GM12875 (cell line): Measurements from ENCODE around the gene SRMS.

Experiments
- H3K4me3 ChIP-seq: one replicate; pipeline ENCODE4 v1.5.1; 2011; ENCODE audit warnings: low read depth, low read length, control low read depth
- TF ChIP-seq, protein P1 (sequence below): IDR thresholded peaks from 2 replicates; pipeline ENCODE4 v1.5.1; 2011; ENCODE audit warnings: low read depth, mild to moderate bottlenecking, control low read depth, inconsistent platforms, low read length, moderate library complexity, borderline replicate concordance; ENCODE audit not compliant: insufficient read depth

The SRMS gene, protein sequence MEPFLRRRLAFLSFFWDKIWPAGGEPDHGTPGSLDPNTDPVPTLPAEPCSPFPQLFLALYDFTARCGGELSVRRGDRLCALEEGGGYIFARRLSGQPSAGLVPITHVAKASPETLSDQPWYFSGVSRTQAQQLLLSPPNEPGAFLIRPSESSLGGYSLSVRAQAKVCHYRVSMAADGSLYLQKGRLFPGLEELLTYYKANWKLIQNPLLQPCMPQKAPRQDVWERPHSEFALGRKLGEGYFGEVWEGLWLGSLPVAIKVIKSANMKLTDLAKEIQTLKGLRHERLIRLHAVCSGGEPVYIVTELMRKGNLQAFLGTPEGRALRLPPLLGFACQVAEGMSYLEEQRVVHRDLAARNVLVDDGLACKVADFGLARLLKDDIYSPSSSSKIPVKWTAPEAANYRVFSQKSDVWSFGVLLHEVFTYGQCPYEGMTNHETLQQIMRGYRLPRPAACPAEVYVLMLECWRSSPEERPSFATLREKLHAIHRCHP

DNA sequence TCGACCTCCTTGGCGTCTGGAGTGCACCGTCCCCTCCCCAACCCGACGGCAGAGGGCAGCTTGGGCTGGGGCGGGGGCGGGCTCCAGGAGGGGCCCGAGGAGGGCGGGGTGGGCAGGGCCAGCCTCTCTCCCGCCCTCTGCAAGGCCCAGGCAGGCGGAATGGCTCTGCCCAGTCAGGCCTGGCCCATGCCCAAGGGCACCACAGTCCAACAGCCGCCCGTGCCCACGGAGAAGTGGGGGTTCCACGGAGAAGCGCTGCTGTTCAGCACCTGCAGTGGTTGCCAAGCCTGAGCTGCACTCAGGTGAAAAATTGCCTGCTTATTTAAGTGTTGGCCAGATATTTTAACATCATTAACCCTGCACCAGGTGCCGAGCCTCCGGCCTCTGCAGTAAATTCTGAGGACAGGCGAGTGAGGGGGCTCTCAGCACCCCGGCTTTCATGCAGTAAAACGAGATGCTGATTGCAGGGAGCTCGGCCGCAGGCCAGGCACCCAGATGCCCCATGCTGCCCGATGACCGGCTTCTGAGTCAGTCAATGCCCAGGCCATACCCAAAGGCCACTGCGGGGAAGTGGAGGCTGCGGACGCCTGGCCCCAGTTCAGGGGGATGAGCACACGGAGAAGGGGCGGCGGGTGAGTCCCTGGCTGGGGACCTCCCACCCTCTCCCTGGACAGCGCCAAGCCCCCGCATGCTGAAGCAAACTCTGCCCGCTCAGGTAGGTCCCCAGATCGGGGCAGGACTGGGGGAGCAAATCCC, at the start of gene SRMS:
Gene SRMS, minus strand, starts transcription at position 25 of the 756 bp plus-strand sequence. CDS start 286 bp downstream, outside the sequence.
- TF ChIP-seq, protein P1, sequence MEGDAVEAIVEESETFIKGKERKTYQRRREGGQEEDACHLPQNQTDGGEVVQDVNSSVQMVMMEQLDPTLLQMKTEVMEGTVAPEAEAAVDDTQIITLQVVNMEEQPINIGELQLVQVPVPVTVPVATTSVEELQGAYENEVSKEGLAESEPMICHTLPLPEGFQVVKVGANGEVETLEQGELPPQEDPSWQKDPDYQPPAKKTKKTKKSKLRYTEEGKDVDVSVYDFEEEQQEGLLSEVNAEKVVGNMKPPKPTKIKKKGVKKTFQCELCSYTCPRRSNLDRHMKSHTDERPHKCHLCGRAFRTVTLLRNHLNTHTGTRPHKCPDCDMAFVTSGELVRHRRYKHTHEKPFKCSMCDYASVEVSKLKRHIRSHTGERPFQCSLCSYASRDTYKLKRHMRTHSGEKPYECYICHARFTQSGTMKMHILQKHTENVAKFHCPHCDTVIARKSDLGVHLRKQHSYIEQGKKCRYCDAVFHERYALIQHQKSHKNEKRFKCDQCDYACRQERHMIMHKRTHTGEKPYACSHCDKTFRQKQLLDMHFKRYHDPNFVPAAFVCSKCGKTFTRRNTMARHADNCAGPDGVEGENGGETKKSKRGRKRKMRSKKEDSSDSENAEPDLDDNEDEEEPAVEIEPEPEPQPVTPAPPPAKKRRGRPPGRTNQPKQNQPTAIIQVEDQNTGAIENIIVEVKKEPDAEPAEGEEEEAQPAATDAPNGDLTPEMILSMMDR = no peak
- H3K4me3 ChIP-seq = no peak within 1 kb of the TSS

DNA sequence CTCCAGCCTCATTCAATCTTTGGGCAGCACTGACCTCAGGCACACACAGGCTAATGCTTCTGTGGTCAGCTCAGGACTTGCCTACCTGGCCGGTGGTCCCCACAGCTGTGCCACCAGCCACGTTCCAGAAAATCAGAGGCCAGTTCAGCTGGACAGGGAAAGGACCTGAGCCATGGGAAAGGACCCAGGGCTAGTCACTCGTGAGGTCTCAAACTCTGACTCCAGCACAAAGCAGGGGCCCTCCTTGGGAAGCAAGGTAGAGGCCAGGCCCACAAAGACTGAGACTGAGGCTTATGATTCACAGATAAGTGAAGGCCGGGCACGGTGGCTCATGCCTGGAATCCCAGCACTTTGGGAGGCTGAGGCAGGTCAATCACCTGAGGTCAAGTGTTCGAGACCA, 48.9 kb upstream of the SRMS start:
- TF ChIP-seq, protein P1 = no peak
- H3K4me3 ChIP-seq = no peak overlapping the region

DNA sequence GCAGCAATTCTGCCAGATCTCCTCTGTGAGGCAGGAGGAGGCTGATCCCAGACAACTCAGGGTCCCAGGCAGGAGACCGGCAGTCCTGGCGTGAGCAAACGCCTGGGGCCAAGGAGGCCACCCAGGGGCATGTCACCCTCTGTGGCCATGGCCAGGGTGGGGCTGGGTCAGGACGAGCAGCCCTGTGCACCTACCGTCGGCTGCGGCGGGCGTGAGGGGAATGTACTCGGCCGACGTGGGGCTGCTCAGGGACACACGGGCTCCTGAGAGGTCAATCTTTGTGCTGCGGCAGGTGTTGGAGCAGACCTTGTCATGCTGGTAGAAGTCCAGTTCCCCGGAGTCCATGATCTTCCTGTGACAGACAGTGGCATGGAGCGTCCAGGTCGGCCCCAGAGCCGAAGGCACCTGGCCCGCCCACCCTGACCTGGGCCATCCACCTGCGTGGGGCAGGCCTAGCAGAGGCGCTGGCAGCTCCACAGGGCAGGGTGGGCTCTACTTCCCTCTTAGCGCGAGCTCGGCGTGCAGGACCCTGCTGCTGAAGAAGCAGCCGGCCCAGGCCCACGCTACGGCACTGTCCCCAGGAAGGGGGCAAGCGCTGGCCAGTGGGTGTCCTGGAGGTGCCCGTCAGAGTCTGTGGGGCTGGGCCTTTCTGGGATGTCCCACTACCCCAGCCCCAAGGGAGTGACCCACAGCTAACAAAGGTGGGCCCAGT, 48.0 kb upstream of the SRMS start:
- no peak overlapping the region for H3K4me3 ChIP-seq
- TF ChIP-seq, protein P1 = no peak

GRCh38 chr20:63594043-63594561, 46.6 kb upstream of the SRMS start:
- TF ChIP-seq, protein P1 = no peak
- H3K4me3 ChIP-seq = no peak overlapping the region

GRCh38 chr20:63592661-63593060, 45.1 kb upstream of the SRMS start:
- no peak overlapping the region for H3K4me3 ChIP-seq
- TF ChIP-seq, protein P1 = no peak

DNA sequence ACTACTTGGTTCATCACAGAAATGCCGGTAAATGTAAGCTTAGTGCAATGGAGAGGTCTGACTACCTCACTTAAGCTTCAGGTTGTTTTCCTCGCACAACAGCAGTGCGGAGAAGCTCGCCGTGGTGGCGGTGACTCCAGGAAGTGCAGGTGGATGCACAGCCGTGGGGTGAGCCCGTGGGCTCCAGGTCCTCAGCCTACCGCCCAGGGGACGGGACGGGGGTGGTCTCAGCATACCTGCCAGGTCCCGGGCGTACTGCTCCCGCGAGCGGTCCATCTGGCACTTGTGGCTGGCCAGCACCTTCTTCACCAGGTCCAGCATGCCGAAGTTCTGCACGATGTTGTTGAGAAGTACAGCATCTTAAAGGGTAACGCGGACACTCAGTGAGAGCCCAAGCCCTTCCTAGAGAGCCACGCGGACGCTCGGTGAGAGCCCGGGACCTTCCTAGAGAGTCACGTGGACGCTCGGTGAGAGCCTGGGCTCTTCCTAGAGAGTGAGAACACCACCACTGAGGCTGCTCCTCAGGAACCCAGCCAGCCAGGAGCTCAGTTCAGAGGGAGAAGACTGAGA, 44.3 kb upstream of the SRMS start:
- TF ChIP-seq, protein P1 = no peak
- H3K4me3 ChIP-seq = no peak overlapping the region
